Astrocyte of the cerebellum (primary cell): ENCODE measurements around the gene RHBDL3.

Source experiments
- DNase-seq: peaks from one replicate; pipeline ENCODE4 v3.0.0-alpha.2; 2011; ENCODE audit warnings: low read depth
- H3K4me3 ChIP-seq: 2 replicates; pipeline ENCODE4 v1.5.1; 2011; ENCODE audit warnings: mild to moderate bottlenecking, low read depth, low read length, moderate library complexity
- in situ Hi-C: cut with HindIII; loops from 2 replicates; pipeline ENCODE4 v1.10.0; 2017; ENCODE audit warnings: low sequenced_read_pairs
- TF ChIP-seq, protein P1 (sequence below): IDR thresholded peaks from 2 replicates; pipeline ENCODE4 v1.5.1; 2012; ENCODE audit warnings: low read length, low read depth, moderate library complexity, mild to moderate bottlenecking; ENCODE audit errors: missing control alignments

The RHBDL3 gene

DNA sequence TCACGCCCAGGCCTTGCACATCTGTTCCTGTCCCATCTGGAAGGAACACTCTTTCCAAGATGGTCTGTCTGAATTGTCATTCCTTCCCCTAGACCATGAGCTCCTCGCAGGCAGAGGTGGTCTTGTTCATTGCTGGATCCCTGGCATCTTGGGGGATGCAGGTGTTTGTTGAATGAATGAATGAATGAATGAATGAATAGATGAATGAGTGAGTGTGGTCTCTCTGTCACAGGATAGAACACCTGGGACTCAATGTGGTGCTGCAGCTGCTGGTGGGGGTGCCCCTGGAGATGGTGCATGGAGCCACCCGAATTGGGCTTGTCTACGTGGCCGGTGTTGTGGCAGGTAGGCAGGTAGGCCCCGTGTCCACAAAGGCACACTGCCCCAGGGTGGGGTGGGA is 32.2 kb downstream of the RHBDL3 start:
- H3K4me3 ChIP-seq = no peak overlapping the region
- TF ChIP-seq, protein P1, sequence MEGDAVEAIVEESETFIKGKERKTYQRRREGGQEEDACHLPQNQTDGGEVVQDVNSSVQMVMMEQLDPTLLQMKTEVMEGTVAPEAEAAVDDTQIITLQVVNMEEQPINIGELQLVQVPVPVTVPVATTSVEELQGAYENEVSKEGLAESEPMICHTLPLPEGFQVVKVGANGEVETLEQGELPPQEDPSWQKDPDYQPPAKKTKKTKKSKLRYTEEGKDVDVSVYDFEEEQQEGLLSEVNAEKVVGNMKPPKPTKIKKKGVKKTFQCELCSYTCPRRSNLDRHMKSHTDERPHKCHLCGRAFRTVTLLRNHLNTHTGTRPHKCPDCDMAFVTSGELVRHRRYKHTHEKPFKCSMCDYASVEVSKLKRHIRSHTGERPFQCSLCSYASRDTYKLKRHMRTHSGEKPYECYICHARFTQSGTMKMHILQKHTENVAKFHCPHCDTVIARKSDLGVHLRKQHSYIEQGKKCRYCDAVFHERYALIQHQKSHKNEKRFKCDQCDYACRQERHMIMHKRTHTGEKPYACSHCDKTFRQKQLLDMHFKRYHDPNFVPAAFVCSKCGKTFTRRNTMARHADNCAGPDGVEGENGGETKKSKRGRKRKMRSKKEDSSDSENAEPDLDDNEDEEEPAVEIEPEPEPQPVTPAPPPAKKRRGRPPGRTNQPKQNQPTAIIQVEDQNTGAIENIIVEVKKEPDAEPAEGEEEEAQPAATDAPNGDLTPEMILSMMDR = no peak
- no peak for DNase-seq
- in situ Hi-C loops = no loop called here

DNA sequence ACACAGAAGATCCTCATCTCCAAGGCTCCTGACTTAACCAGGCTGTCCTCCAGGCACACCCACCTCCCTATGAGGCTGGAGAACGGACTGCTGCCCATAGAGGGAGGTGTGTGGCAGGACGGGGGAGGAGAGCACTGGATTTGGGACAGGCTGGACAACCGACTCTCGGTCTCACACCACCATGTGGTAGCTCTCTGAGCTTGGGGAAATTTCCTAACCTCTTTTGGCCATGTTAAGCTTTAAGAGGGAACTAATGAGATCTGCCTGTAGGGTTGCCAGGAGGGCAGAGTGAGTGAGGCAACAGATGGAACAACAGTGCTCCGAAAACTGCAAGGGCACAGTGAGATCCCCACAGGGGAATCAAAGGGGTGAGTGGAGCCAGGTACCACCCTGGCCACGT is 32.7 kb downstream of the RHBDL3 start:
- no peak overlapping the region for H3K4me3 ChIP-seq
- in situ Hi-C loops = no loop called here

DNA sequence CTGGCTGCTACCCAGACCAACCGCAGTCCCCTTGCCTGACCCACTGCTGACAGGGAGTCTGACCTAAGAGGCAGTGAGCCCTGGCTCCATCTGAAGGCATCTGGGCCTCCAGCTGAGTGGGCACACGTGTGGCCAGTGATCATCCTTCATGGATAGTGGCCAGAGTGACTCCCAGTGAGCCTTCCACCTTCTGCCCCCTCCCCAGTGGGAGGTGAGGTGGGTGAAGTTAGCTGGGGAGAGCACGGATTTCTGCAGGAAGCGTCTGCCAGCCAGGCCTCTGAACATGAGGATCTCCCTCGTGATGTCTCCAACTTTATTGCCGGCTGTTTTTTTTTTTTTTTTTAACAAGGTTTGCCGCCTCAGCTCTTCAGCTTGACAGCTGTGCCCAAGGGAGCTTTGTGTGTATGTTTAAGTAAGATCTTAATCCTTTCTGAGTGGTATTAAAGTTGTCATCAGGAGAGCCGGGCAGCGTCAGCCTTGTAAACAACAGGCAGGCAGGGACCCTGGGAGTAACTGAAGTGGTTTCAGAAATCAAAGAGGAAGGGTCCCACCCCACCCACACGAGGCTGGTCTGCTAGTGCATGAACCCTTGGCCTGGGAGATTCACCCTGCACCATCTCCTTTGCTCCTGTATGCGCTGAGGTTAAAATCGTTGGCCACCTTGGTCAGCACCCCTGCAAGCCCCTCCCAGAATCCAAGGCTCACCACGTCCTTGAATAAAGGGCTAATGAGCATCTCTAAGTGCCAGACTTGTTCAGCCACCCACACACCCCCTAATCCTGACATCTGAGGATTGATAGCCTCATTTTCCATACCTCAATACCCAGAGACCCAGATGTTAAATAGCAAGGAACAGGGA is 33.3 kb downstream of the RHBDL3 start:
- in situ Hi-C loops = no loop called here
- no peak for DNase-seq
- TF ChIP-seq, protein P1 = no peak
- H3K4me3 ChIP-seq = no peak overlapping the region

More for the DNA sequence above, 32.7 kb downstream of the RHBDL3 start:
- no peak for DNase-seq
- TF ChIP-seq, protein P1 = no peak

DNA sequence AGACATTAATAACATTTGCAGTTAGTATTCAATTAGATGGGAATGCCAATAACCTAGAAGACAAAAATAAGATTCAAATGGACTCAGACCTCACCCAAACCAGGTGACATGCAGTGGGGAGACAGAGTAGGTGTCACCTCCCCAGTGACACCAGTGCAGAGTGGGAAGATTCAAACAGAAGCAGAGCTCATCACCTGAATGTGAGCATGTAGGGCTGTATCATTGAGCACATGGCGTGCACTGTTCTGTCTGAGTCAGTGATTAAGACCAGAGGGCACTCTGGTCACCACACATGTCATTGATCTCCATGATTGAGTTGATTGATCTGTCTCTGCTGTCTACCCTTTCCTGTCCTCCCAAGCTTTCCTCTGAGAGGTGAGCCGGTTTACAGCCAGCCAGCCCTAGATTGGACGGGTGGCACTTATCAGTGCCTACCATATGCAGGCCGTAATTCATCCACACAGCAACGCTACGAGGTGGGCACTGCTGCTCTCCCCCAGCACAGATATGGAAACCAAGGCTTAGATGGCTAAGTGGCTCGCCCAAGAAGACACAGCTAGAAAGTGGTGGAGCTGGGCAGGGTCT is 34.0 kb downstream of the RHBDL3 start:
- in situ Hi-C loops = no loop called here
- no peak overlapping the region for H3K4me3 ChIP-seq
- TF ChIP-seq, protein P1 = no peak
- no peak for DNase-seq

DNA sequence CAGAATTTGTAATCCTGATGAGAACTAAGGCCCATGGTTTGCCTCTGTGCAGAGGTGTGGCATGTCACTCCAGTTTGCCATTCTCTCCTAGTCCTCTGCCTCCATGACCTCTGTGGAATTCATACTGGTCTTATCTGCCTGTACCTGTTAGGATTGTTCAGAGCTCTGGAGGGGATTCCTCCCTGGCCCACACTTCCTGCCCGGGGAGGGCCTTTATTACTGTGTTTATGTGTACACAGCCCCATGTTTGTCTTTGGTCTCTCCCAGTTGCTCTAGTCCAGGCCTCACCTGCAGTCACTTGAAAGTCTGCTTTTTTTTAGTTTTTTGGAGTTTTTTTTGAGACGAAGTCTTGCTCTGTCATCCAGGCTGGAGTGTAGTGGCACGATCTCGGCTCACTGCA is 36.4 kb downstream of the RHBDL3 start:
- H3K4me3 ChIP-seq = no peak overlapping the region
- no peak for DNase-seq
- in situ Hi-C loops = no loop called here
- TF ChIP-seq, protein P1 = no peak

DNA sequence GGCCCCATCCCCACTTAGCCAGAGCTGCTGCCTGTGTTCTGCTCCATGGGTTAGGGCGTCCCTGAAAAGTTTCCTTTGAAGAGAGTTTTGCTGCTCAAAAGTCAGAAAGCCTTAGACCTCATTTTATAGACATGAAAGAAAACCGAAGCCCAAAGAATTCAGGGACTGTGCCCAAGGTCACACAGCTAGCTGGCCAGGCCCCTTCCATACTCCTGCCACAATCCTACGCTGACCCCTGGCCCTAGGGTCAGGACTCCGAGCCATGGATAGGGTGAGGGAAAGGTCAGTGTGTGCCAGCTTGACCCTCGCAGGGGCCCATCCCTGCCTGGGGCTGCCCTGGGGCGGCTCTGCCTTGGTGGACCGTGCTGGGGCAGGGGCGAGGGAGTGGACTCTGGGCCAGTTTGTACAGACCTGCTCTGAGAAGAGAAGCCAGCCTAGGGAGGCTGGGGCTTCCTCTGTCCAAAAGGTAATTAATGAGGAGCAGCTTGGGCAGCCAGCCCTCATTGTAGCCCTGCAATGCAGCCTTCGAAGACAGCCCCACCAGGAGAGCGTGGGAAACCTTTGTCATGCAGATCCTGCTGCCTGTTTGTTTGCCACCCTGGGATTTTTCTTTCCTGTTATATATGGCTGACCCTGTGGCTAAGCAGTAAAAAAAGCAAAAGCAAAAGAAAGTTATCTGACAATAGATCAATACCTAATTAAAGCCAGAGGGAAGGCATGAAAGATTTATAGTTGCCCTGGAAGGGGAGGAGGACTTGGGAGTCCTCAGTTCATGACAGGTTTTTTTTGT is 37.4 kb downstream of the RHBDL3 start:
- H3K4me3 ChIP-seq = no peak overlapping the region
- TF ChIP-seq, protein P1 = no peak
- no peak for DNase-seq
- in situ Hi-C loops = no loop called here
